GM23248 (cell line): Measurements from ENCODE around the gene CYP27C1. TPM values are rescaled to one million over a fixed set of nuclear protein-coding genes. Genes with fewer than 3 reads are reported as not detected.
"Not testable (repeated sequence)": the region's sequence is repeated elsewhere in the genome, so short reads cannot be mapped to it uniquely, and the experiment has no call there.

Source experiments
- DNase-seq: peaks from one replicate; pipeline ENCODE4 v3.0.0-alpha.2; 2015
- H2AFZ ChIP-seq: fragments of 200-600 bp; sonication (generic); 2 replicates; pipeline ENCODE4 v1.6.1; 2016; ENCODE audit warnings: antibody characterized with exemption
- H3F3A ChIP-seq: fragments of 200-600 bp; sonication (generic); 2 replicates; pipeline ENCODE4 v1.6.1; 2016; ENCODE audit warnings: mild to moderate bottlenecking, antibody characterized with exemption, mixed run types; ENCODE audit not compliant: insufficient read depth
- H3K27ac ChIP-seq: fragments of 200-600 bp; sonication (generic); 2 replicates; pipeline ENCODE4 v1.5.1; 2016; ENCODE audit warnings: mild to moderate bottlenecking
- H3K27me3 ChIP-seq: fragments of 200-600 bp; sonication (generic); replicated peaks from 2 replicates; pipeline ENCODE4 v1.6.1; 2016; ENCODE audit warnings: mild to moderate bottlenecking; ENCODE audit not compliant: insufficient read depth
- H3K36me3 ChIP-seq: fragments of 200-600 bp; sonication (generic); 2 replicates; pipeline ENCODE4 v1.6.1; 2016; ENCODE audit warnings: low read depth, mild to moderate bottlenecking
- H3K4me1 ChIP-seq: fragments of 200-600 bp; sonication (generic); 2 replicates; pipeline ENCODE4 v1.6.1; 2016; ENCODE audit warnings: mild to moderate bottlenecking; ENCODE audit not compliant: insufficient read depth
- H3K4me2 ChIP-seq: fragments of 200-600 bp; sonication (generic); one replicate; pipeline ENCODE4 v1.6.1; 2016; ENCODE audit warnings: mild to moderate bottlenecking; ENCODE audit not compliant: unreplicated experiment
- H3K4me3 ChIP-seq: fragments of 200-600 bp; sonication (generic); 2 replicates; pipeline ENCODE4 v1.5.1; 2016; ENCODE audit warnings: mild to moderate bottlenecking
- H3K79me2 ChIP-seq: fragments of 200-600 bp; sonication (generic); 2 replicates; pipeline ENCODE4 v1.6.1; 2016; ENCODE audit warnings: mild to moderate bottlenecking; ENCODE audit not compliant: insufficient read depth
- H3K9ac ChIP-seq: fragments of 200-600 bp; sonication (generic); 2 replicates; pipeline ENCODE4 v1.6.1; 2016; ENCODE audit warnings: mild to moderate bottlenecking
- H3K9me2 ChIP-seq: fragments of 200-600 bp; sonication (generic); 2 replicates; pipeline ENCODE4 v1.6.1; 2016; ENCODE audit warnings: mixed run types, mild to moderate bottlenecking, moderate library complexity; ENCODE audit not compliant: insufficient read depth
- H3K9me3 ChIP-seq: fragments of 200-600 bp; sonication (generic); one replicate; pipeline ENCODE4 v1.6.1; 2017; ENCODE audit warnings: low read depth
- H4K20me1 ChIP-seq: fragments of 200-600 bp; sonication (generic); 2 replicates; pipeline ENCODE4 v1.6.0; 2016; ENCODE audit not compliant: insufficient read depth
- EZH2 ChIP-seq: fragments of 200-600 bp; sonication (generic); IDR thresholded peaks from 2 replicates; pipeline ENCODE4 v1.6.1; 2018; ENCODE audit warnings: antibody characterized with exemption, mild to moderate bottlenecking; ENCODE audit not compliant: insufficient read depth, poor library complexity, severe bottlenecking
- EZH2phosphoT487 ChIP-seq: fragments of 200-600 bp; sonication (generic); IDR thresholded peaks from 2 replicates; pipeline ENCODE4 v1.6.1; 2018; ENCODE audit warnings: antibody characterized with exemption, moderate library complexity, mild to moderate bottlenecking, low read depth; ENCODE audit not compliant: insufficient read depth
- WGBS, 2 experiments: methylation state at CpG; one replicate each; pipeline ENCODE4 v1.1.6; 2015 to 2017; ENCODE audit warnings: low lambda C conversion rate in 2 of 2, low coverage in 1 of 2; ENCODE audit errors: missing lambda C conversion rate in 2 of 2; 5-methylcytosine and 5-hydroxymethylcytosine counted together
- in situ Hi-C: fragments of 300-500 bp; cut with MboI; formaldehyde crosslinking; loops from 2 replicates; pipeline ENCODE4 v1.15.0; 2020
- polyA plus RNA-seq: library from polyadenylated mRNA; unstranded; fragments of >200 nt; fragmentation: Nextera tagmentation; extraction: Ambion mirVana; gene quantifications from 2 replicates; pipeline ENCODE4 v1.2.1, GENCODE V29; 2016
- total RNA-seq: library from RNA; depleted of rRNA; stranded (reverse); fragments of >200 nt; shearing (Covaris generic); gene quantifications from 2 replicates; pipeline ENCODE4 v1.2.3, GENCODE V29; 2014

The CYP27C1 gene
- total and polyA plus RNA-seq, 2 experiments from 2014 or later = 0.65 to 0.73 TPM

GRCh38 chr2:127217470-127218325 is 2.4 kb downstream of the CYP27C1 start:
- peak; percentile 87 for DNase-seq
- no peaks in the 10 kb centered on the region for H3K79me2 ChIP-seq
- H4K20me1 ChIP-seq = no peaks in the 10 kb centered on the region
- peak overlapping the region; percentile 77; the same call in 1 of the 2 replicates for H3K4me3 ChIP-seq
- H3K9me2 ChIP-seq = no peaks in the 10 kb centered on the region
- H3K4me1 ChIP-seq = peaks cover 10% of the 10 kb centered on the region; the same call in 1 of the 2 replicates
- peak overlapping the region; percentile 84 for H3K9ac ChIP-seq
- H2AFZ ChIP-seq = no peak overlapping the region
- peak overlapping the region; percentile 71 for H3K27ac ChIP-seq
- 75 to 81% methylated on average over 14 of the region's 14 CpGs for WGBS, 2 experiments
- peak overlapping the region; percentile 93 for H3K4me2 ChIP-seq
- no peaks in the 10 kb centered on the region for H3K36me3 ChIP-seq
- TF ChIP-seq EZH2phosphoT487 = no peak
- TF ChIP-seq EZH2 = no peak
- in situ Hi-C loops = no loop called here
- no peaks in the 10 kb centered on the region for H3F3A ChIP-seq
- no peaks in the 10 kb centered on the region for H3K27me3 ChIP-seq
- H3K9me3 ChIP-seq = no peaks in the 10 kb centered on the region

- DNase-seq = peak; percentile 20
- in situ Hi-C loops = no loop called here
- Histone ChIP-seq H3K27ac (no peak overlapping the region), H3K4me3 (no peak overlapping the region), H3K9me3 (no peaks in the 10 kb centered on the region), H3K36me3 (no peaks in the 10 kb centered on the region), H3F3A (no peaks in the 10 kb centered on the region), H3K9ac (no peak overlapping the region), H2AFZ (no peak overlapping the region), H3K27me3 (no peaks in the 10 kb centered on the region), H3K4me2 (no peak overlapping the region), H3K9me2 (no peaks in the 10 kb centered on the region), H3K4me1 (peaks cover 10% of the 10 kb centered on the region; the same call in 1 of the 2 replicates), H3K79me2 (no peaks in the 10 kb centered on the region), H4K20me1 (no peaks in the 10 kb centered on the region)
- TF ChIP-seq EZH2 (no peak), EZH2phosphoT487 (no peak)
- WGBS, 2 experiments = 100% methylated on average over 1 of the region's 1 CpG
Observed at GRCh38 chr2:127216593-127216992, 3.5 kb downstream of the CYP27C1 start.

GRCh38 chr2:127216095-127216494 is 4.0 kb downstream of the CYP27C1 start:
- H3K4me3 ChIP-seq = no peak overlapping the region
- H3K9me3 ChIP-seq = no peaks in the 10 kb centered on the region
- no peak overlapping the region for H3K9ac ChIP-seq
- H4K20me1 ChIP-seq = no peaks in the 10 kb centered on the region
- H3K36me3 ChIP-seq = no peaks in the 10 kb centered on the region
- in situ Hi-C loops = no loop called here
- DNase-seq = no peak
- no peak overlapping the region for H2AFZ ChIP-seq
- TF ChIP-seq EZH2phosphoT487 (no peak), EZH2 (no peak)
- 64 to 70% methylated on average over 2 of the region's 2 CpGs for WGBS, 2 experiments
- H3K4me1 ChIP-seq = peaks cover 10% of the 10 kb centered on the region; the same call in 1 of the 2 replicates
- no peaks in the 10 kb centered on the region for H3F3A ChIP-seq
- H3K27ac ChIP-seq = no peak overlapping the region
- no peaks in the 10 kb centered on the region for H3K27me3 ChIP-seq
- H3K4me2 ChIP-seq = no peak overlapping the region
- H3K79me2 ChIP-seq = no peaks in the 10 kb centered on the region
- H3K9me2 ChIP-seq = no peaks in the 10 kb centered on the region

GRCh38 chr2:127214201-127214600 is 5.9 kb downstream of the CYP27C1 start:
- H2AFZ ChIP-seq, H3K9ac ChIP-seq, H3K36me3 ChIP-seq, H3K27ac ChIP-seq, H3K9me2 ChIP-seq, H3K9me3 ChIP-seq, H3K4me2 ChIP-seq, in situ Hi-C loops, H3K4me3 ChIP-seq, H3K79me2 ChIP-seq, H3F3A ChIP-seq, H4K20me1 ChIP-seq, H3K27me3 ChIP-seq, DNase-seq, H3K4me1 ChIP-seq: not testable (repeated sequence)
- 43 to 44% methylated on average over 2 of the region's 2 CpGs for WGBS, 2 experiments
